Epithelial cell of proximal tubule (primary cell): ENCODE results near the gene PIEZO2. TPM values are rescaled to one million over a fixed set of nuclear protein-coding genes. Genes with fewer than 3 reads are reported as not detected.
A peak's percentile ranks its signal among the peaks of the same experiment; 100 is the strongest.
"Not testable (repeated sequence)": the region's sequence is repeated elsewhere in the genome, so short reads cannot be mapped to it uniquely, and the experiment has no call there.

ENCODE experiments used
- DNase-seq: peaks from one replicate; pipeline ENCODE4 v3.0.0-alpha.2; 2011; ENCODE audit warnings: low read depth
- H3K4me3 ChIP-seq: 2 replicates; pipeline ENCODE4 v1.5.1; 2011; ENCODE audit warnings: low read depth, mild to moderate bottlenecking, low read length
- CTCF ChIP-seq: conservative IDR thresholded peaks from 2 replicates; pipeline ENCODE4 v1.5.1; 2012; ENCODE audit warnings: low read depth, mild to moderate bottlenecking, low read length
- total RNA-seq: library from RNA; depleted of rRNA; stranded (reverse); fragments of >200 nt; gene quantifications from 2 replicates; pipeline ENCODE4 v1.2.3, GENCODE V29; 2015

Gene PIEZO2
- total RNA-seq, 1 donor from 2014 or later: 7.5 TPM

- DNase-seq: no peak
- TF ChIP-seq CTCF: no peak
- no peak overlapping the region for H3K4me3 ChIP-seq
These were observed 221.2 kb downstream of the PIEZO2 start for GRCh38 chr18:10928011-10928771.

GRCh38 chr18:10927286-10927992 is 221.9 kb downstream of the PIEZO2 start:
- peak overlapping the region; percentile 14 for H3K4me3 ChIP-seq
- TF ChIP-seq CTCF: no peak
- DNase-seq: no peak

- peak overlapping the region; percentile 14 for H3K4me3 ChIP-seq
- no peak for DNase-seq
- no peak for TF ChIP-seq CTCF
These were observed 222.7 kb downstream of the PIEZO2 start for GRCh38 chr18:10926621-10927161.

- no peak for DNase-seq
- TF ChIP-seq CTCF: no peak
- no peak overlapping the region for H3K4me3 ChIP-seq
These were observed 225.1 kb downstream of the PIEZO2 start for GRCh38 chr18:10924290-10924689.

- no peak for TF ChIP-seq CTCF
- no peak overlapping the region for H3K4me3 ChIP-seq
- no peak for DNase-seq
These were observed 225.8 kb downstream of the PIEZO2 start for GRCh38 chr18:10923551-10924070.

GRCh38 chr18:10923141-10923540 is 226.2 kb downstream of the PIEZO2 start:
- no peak overlapping the region for H3K4me3 ChIP-seq
- DNase-seq: no peak
- TF ChIP-seq CTCF: no peak

GRCh38 chr18:10922712-10923111 is 226.7 kb downstream of the PIEZO2 start:
- not testable (repeated sequence) for H3K4me3 ChIP-seq, DNase-seq

- not testable (repeated sequence) for H3K4me3 ChIP-seq, DNase-seq
These were observed 229.1 kb downstream of the PIEZO2 start for GRCh38 chr18:10920309-10920708.
